Fibroblast of mammary gland (primary cell): ENCODE results near the gene CCR6.

ENCODE experiments used
- DNase-seq: peaks from one replicate; pipeline ENCODE4 v3.0.0-alpha.2; 2010; ENCODE audit warnings: low read depth
- H3K4me3 ChIP-seq: 2 replicates; pipeline ENCODE4 v1.5.1; 2011; ENCODE audit warnings: low read depth, mild to moderate bottlenecking, low read length, moderate library complexity; ENCODE audit not compliant: control insufficient read depth
- CTCF ChIP-seq: conservative IDR thresholded peaks from 2 replicates; pipeline ENCODE4 v1.5.1; 2011; ENCODE audit warnings: low read depth, low read length, inconsistent platforms; ENCODE audit not compliant: control insufficient read depth, insufficient read depth

CCR6 gene

DNA sequence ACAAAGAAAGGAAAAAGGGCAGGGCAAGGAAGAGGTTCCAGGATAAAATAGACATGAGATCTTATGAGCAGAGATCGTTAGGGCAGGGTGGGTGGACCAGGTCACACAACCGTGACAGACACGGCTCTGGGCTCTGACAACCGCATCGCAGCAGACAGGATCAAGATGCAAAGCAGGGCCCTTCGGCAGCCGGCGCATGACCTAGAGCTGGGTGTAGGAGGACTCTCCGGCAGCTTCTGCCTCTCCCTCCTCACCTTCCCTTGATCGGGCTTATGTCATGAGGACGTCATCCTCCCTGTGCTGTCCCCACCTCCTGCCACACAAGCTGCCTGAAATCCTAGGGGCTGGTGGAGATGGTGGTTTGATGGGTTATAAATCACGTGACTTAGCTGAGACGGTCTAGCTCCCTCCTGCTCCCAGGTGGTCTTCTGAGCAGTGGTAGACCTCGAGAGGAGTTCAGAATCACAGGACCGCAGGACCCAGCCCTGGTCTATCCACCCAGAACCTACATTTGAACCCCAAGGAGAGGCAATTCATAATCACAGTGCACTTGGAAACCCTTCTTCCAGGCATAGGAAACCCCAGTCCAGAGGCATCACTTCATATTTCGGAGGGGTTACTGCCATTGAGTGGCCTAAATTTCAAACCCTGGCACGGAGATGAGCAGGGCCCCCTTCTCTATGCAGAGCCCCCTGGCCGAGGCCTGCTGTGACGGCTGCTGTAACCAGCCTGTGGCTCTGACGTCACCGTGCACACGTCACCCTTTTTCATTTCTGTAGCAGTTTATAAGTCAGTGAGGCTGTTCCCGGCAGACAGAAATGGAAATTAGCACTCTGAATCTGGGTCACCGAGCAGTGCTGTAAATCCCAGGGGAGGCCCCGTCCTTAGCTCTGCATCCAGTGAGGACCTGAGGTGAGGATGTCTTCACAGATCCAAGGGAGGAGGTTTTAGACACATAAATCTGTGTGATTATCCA is 8.7 kb upstream of the CCR6 start:
- no peak for TF ChIP-seq CTCF
- no peak overlapping the region for H3K4me3 ChIP-seq
- no peak for DNase-seq

DNA sequence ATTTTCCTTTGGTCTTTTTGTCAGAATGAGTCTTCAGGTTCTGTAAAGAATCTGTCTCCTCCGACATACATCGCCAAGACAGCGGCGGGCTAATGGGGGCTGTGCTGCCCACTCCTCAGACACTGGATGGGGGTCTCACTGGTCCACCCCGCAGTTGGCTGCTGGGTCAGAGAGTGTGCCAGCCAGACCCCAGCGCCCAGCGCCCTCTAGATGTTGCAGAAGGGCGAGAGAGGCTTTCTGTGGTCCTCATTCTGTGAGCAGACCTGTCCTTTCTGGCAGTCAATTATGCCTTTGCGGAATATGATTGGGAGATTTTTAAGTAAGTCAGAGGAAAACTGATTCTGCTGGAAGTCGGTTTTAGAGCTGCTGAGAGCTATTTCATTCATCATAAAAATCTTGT is 7.8 kb upstream of the CCR6 start:
- no peak overlapping the region for H3K4me3 ChIP-seq
- no peak for TF ChIP-seq CTCF
- DNase-seq: no peak

DNA sequence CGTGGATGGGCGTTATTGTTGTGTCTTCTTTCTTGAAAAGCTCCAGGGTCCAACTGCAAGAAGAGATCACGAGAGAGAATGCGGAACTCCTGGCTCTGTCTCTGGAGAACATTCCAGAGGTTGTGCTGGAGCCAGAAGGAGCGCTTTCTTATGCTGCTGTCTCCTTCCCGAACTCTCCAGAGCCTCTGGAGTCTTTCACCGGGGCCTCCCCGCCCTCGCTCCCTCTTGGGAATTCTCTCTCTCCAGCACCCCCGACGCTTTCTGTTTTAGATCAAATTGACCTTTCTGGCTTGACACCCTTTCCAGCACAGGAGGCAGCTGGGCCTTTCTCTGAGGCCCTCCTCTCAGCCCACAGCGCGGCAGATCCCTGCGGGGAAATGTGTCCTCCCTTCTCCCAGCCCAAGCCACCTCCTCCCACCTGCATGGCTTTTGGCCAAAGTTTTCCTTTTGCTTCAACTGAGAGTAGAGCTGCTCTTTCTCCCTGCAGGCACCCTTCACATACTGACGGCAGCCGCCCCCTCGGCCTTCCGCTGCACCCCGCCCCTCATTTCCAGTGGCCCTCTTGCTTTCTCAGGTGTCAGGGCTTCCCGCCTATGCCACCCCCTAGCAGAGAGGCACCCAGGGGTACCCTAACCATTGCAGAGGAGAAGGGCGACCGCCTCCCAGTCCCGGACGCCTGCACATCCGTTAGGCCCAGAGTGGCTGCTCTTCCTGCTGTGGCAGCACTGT is 6.6 kb upstream of the CCR6 start:
- DNase-seq: peak; percentile 2
- no peak for TF ChIP-seq CTCF
- no peak overlapping the region for H3K4me3 ChIP-seq

GRCh38 chr6:167116838-167117228 is 6.1 kb upstream of the CCR6 start:
- no peak overlapping the region for H3K4me3 ChIP-seq
- TF ChIP-seq CTCF: no peak
- no peak for DNase-seq

DNA sequence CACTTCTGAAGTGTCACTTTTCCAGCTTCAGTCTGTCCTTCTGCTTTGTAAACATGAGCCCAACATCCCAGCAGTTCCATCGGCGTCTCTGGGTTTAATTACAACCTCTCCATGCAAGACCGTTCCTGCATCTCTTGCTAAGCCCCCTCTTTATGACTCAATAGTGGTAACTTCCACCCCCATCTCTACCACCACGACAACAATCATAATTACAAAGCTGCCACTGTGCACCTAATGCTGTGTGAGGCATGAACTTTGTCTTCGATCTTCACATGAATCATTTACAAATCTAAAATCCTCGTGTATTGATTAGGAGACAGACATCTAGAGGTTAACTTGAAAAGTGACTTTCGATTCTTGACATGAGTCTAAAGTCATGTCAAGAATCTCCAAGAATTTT is 4.9 kb upstream of the CCR6 start:
- no peak overlapping the region for H3K4me3 ChIP-seq
- TF ChIP-seq CTCF: no peak
- DNase-seq: no peak

DNA sequence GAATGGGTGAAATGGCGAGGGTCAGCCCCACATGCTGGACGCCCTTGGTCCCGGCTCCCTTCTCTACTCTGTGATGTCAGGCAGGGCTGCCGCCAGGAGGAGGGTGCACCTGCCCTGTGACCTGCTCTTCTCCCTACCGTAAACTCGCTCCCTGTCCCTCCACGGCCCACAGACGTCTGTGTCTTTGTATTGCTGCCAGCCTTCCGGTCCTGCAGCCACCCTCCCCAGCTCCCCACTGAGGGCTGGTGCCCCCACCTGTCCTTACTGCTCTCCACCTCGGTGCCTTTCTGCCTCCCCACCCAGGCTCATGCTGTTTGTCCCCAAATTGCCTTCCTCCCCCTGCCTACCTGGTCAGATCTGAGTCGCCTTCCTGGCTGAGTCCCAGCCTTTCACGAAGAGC is 4.1 kb upstream of the CCR6 start:
- no peak for TF ChIP-seq CTCF
- DNase-seq: no peak
- no peak overlapping the region for H3K4me3 ChIP-seq
